ENCODE results near the gene RCOR3. TPM values are rescaled to one million over a fixed set of nuclear protein-coding genes. Genes with fewer than 3 reads are reported as not detected.
A peak's percentile ranks its signal among the peaks of the same experiment; 100 is the strongest.
"Not testable (repeated sequence)": the region's sequence is repeated elsewhere in the genome, so short reads cannot be mapped to it uniquely, and the experiment has no call there.

The RCOR3 gene
- polyA plus RNA-seq (ENCODE audit: insufficient read depth in 1 of 5, insufficient read length in 5 of 5, low replicate concordance in 1 of 5) = 100 to 1,000 TPM in 3 of 5 donors, 10 to 100 TPM in 2; 74.1 to 110 (median 104) TPM
- long read RNA-seq, donor 1, full-length matches to known transcripts = 14 of 30 reads
- long read RNA-seq, donor 1, partial matches to known transcripts = 16 of 30 reads
- long read RNA-seq, donor 1, other reads (novel, unspliced or antisense) = 0 of 30 reads
- long read RNA-seq, donor 2, partial matches to known transcripts = 0 of 1 reads
- long read RNA-seq, donor 2, other reads (novel, unspliced or antisense) = 0 of 1 reads
- long read RNA-seq, donor 3, full-length matches to known transcripts = 11 of 11 reads
- long read RNA-seq, donor 3, partial matches to known transcripts = 0 of 11 reads
- long read RNA-seq, donor 3, other reads (novel, unspliced or antisense) = 0 of 11 reads
- long read RNA-seq, donor 4, partial matches to known transcripts = 8 of 14 reads
- long read RNA-seq, donor 4, other reads (novel, unspliced or antisense) = 0 of 14 reads
- long read RNA-seq, donor 5, full-length matches to known transcripts = 5 of 12 reads
- long read RNA-seq, donor 5, partial matches to known transcripts = 7 of 12 reads
- long read RNA-seq, donor 5, other reads (novel, unspliced or antisense) = 0 of 12 reads
- long read RNA-seq, donor 6, full-length matches to known transcripts = 9 of 24 reads
- long read RNA-seq, donor 6, partial matches to known transcripts = 15 of 24 reads
- long read RNA-seq, donor 6, other reads (novel, unspliced or antisense) = 0 of 24 reads
- long read RNA-seq, donor 7, full-length matches to known transcripts = 9 of 9 reads
- long read RNA-seq, donor 7, partial matches to known transcripts = 0 of 9 reads
- long read RNA-seq, donor 7, other reads (novel, unspliced or antisense) = 0 of 9 reads
- long read RNA-seq, donor 8, partial matches to known transcripts = 0 of 3 reads
- long read RNA-seq, donor 8, other reads (novel, unspliced or antisense) = 0 of 3 reads

DNA sequence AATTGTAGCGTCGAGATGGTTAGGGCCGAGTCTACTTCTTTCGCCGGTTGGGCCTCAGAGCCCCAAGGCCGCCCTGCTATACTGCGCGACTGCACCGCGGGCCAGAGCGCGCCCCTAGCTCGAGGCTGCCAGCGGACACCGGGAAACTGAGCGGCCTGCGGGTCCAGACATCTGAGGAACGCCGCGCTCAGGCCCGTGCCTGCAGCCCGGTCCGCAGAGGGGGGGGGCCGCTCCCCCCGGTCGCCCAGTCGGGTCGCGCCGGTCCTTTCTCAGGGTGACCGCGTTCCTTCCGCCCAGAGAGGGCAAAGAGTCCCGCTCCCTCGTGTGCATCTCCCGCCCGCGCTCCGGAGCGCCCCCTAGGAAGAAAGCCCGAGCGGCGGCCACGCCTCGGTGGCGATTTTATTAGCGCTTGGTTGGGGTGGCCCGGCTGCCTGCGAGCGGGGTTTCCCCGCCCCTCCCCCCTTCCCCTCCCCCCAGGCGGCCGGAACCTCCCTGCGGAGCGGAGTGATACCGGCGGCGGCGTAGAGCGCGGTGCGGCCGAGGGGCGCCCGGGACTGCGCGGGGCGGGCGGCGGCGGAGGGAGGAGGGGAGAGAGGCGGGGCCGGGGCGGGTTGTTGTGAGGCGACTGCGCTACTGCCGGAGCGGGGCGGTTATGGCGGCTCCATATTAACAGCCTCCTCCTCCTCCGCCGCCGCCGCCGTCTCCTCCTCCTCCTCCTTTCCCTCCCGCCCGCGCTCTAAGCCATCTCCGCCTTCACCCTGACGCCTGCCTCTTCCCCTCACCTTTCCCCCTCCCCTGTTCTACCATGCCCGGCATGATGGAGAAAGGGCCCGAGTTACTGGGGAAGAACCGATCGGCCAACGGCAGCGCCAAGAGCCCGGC, at the start of gene RCOR3:
RCOR3 (plus strand) TSS at position 611 of the 882 bp plus-strand sequence; CDS start at position 806, 195 bp downstream.
- peak; percentile 91 to 94 for DNase-seq

DNA sequence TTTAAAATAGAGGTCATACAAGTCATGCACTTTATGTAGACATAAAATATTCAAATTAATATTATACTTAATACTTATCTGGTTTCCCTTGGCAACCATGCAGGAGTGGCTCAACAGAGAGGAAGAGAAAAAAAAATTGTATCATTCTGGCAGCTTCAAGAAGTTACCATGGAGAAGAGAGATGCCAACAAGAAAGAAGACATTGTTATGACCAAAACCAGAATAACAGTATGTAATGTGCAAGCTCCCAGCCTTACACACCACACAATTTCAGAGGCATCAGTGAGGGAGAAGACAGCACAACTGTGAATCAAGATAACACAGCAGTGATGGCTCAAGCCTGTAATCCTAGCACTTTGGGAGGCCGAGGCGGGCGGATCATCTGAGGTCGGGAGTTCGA, 49.1 kb upstream of the RCOR3 start:
- no peak for DNase-seq

DNA sequence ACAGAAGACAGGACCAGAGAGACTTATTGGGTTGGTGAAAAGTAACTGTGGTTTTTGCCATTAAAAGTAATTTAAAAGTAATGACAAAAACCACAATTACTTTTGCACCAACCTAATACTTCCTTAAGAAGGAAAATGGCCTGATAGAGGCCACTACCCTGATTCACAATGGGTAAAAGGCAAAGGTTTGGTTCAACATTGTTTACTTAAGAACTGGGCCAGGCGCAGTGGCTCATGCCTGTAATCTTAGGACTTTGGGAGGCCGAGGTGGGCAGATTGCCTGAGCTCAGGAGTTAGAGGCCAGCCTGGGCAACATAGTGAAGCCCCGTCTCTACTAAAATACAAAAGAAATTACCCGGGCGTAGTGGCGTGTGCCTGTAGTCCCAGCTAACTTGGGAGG, 48.2 kb upstream of the RCOR3 start:
- DNase-seq = no peak

DNA sequence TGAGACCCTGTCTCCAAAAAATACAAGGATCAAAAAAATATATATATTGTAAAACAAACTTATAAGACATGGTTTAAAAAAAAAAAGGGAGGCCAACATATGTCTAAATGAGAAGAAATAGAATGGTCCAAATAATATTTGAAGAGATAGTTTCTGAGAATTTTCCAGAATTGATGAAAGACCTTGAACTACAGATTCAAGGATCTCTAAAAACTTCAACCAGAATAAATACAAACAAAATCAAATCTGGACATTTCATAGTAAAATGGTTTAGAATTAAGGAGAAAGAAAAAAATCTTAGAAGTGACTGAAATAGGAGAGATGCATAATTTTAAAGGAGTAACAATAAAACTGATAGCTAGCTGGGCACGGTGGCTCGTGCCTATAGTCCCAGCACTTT, 45.5 kb upstream of the RCOR3 start:
- no peak for DNase-seq

DNA sequence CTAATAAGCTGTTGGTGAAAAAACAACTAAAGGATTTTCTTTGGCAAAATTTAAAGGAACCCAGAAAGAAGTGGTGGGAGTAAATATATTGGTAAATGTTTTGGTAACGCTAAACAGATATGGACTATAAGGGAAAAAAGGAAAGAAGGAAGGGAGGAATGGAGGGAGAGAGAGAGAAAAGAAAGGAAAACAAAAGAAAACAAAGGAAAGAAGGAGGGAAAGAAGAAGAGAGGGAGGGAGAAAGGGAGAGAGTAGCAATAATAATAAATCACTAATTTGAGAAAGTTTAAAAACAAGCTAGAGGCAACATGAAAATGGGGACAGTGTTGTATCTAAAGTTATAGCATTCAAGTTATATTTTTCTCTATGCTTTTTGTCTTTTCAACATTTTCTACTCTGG, 43.6 kb upstream of the RCOR3 start:
- no peak for DNase-seq

DNA sequence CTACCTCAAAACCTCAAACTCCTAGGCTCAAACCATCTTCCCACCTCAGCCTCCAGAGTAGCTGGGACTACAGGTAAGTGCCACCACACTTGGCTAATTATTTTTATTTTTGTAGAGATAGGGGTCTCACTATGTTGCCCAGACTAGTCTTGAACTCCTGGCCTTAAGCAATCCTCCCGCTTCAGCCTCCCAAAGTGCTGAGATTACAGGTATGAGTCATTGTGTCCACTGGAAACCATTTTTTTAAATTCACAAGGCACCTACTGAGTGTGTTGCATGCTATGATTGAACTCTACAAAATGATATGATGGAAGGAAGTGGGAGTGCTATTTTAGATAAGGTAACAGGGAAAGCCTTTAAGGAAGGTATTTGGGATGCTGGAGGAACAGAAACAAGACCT, 41.8 kb upstream of the RCOR3 start:
- no peak for DNase-seq

DNA sequence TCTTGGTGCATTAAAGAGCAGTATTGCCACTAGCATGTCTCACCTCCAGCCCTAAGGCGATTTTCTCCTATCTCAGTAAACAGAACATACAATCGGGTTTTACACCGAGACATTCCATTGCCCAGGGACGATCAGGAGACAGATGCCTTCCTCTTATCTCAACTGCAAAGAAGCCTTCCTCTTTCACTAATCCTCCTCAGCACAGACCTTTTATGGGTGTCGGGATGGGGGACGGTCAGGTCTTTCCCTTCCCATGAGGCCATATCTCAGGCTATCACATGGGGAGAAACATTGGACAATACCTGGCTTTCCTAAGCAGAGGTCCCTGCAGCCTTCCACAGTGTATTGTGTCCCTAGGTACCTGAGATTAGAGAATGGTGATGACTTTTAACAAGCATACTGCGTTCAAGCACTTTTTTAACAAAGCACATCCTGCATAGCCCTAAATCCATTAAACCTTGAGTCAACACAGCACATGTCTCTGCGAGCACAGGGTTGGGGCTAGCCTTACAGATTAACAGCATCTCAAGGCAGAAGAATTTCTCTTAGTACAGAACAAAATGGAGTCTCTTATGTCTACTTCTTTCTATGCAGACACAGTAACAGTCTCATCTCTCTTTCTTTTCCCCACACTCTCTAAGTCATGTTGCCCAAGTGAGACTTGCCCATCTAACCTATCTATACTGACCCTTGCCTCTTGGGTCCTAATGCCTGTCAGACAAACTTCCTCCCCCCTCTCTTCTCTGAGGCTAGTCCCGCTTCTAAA, 36.5 kb upstream of the RCOR3 start:
- DNase-seq = not testable (repeated sequence)

DNA sequence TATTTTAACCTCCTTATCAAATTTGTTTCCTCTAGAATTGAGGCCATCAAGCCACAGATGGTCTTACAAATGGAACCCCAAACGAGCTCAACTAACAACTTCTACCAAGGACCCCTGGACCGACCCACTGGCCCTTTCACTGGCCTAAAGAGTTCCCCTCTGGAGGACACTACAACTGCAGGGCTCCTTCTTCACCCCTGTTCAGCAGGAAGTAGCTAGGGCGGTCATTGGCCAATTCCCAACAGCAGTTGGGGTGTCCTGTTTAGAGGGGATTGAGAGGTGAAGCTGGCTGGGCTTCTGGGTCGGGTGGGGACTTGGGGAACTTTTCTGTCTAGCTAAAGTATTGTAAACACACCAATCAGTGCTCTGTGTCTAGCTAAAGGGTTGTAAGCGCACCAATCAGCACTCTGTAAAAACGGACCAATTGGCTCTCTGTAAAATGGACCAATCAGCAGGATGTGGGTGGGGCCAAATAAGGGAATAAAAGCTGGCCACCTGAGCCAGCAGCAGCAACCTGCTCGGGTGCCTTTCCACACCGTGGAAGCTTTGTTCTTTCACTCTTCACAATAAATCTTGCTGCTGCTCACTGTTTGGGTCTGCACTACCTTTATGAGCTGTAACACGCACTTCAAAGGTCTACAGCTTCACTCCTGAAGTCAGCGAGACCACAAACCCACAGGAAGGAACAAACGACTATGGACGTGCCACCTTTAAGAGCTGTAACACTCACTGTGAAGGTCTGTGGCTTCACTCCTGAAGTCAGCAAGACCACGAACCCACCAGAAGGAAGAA, 30.4 kb upstream of the RCOR3 start:
- DNase-seq = not testable (repeated sequence)

DNA sequence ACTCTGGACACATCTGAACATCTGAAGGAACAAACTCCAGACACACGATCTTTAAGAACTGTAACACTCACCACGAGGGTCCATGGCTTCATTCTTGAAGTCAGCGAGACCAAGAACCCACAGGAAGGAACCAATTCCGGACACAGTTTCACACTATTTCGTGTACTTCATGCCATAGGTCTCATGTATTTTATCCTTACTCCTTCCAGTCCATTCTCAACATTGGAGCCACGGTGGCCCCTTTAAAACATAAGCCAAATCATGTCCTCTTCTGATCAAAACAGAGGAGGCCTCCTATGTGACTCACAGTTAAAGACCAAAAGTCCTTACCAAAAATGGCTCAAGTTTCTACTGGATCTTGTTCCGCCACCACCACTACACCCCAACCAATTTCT, 29.8 kb upstream of the RCOR3 start:
- DNase-seq = no peak

DNA sequence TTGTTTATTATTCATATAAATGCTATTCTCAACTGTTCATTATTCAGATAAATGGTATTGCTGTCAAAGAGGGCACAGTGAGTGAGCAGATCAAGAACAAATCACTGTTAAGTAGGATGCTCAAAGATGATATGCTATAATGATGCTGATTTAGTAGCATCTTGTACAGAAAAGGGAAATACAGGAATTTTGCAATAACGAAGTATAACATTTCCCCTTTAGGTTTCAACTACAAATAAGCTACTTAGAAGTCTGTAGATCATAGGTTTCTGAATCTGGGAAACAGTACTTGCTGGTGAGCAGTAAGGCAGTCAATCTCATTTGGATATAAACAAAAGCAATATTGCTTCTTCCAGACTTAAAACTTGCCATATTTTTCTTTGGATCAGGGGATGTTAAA, 27.3 kb upstream of the RCOR3 start:
- DNase-seq = no peak

DNA sequence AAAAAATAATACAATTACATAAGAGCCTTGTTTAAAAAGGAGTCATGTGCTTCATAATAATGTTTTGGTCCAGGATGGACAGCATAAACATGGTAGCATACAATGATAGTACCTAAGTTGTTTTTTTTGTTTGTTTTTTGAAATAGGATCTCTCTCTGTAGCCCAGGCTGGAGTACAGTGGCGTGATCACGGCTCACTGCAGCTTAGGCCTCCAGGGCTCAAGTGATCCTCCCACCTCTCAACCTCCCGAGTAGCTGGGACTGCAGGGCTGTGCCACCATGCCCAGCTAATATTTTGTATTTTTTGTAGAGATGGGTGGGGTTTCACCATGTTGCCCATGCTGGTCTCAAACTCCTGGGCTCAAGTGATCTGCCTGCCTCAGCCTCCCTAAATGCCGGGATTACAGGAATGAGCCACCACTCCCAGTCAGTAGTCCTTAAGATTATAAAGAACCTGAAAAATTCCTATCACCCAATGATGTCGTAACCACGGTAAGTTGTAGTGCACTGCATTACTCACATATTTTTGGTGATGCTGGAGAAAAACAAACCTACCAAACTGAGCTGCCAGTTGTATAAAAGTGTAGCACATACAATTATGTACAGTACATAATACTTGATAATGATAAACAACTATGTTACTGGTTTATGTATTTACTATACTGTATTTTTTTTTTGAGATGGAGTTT, 22.4 kb upstream of the RCOR3 start:
- no peak for DNase-seq

DNA sequence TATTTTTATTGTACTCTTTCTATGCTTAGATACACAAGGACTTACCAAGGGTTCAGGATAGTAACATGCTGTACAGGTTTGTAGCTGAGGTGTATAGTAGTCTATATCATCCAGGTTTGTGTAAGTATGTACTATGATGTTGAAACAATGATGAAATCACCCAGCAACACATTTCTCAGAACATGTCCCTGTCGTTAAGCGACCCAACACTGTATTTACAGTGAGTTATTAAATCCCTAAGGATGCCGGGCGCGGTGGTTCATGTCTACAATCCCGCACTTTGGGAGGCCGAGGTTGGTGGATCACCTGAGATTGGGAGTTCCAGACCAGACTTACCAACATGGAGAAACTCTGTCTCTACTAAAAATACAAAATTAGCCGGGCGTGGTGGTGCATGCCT, 21.6 kb upstream of the RCOR3 start:
- no peak for DNase-seq

DNA sequence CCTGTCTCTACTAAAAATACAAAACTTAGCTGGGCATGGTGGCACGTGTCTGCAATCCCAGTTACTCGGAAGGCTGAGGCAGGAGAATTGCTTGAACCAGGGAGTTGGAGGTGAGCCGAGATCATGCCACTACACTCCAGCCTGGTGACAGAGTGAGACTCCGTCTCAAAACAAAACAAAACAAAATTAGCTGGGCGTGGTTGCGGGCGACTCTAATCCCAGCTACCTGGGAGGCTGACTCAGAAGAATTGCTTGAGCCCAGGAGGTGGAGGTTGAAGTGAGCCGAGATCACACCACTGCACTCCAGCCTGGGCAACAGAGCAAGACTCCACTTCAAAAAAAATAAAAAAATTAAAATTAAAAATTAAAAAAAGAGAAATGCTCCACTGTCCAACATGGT, 18.6 kb upstream of the RCOR3 start:
- DNase-seq = not testable (repeated sequence)

DNA sequence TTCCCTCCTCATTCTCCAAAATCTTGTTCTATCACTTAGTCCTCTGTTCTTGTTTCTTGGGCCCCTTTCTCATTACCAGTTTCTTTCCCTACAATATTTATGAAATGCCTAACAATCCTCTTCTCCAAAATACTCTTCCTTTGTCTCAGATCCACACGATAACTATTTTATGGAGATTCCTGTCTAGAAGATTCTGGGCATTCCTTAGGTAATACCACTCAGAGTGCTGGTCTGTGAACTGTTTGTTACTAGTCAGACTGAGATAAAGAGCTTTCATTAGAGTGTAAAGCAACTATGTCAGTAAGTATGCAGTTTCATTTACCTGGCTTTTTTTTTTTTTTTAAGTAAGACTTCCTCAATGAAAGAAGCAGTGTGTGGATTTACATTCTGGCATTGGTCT, 18.1 kb upstream of the RCOR3 start:
- no peak for DNase-seq

DNA sequence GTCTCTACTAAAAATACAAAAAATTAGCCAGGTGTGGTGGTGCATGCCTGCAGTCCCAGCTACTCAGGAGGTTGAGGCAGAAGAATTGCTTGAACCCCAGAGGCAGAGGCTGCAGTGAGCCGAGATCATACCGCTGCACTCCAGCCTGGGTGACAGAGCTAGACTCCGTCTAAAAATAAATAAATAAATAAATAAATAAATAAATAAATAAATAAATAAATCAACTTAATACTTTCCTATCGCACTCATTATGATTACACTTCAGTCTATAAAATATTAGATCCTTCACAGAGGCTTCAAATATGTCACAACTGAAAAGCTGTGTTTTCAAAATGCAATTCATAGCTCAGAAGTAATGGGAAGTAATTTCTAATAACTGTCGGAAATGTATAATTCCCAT, 15.5 kb upstream of the RCOR3 start:
- DNase-seq = not testable (repeated sequence)

DNA sequence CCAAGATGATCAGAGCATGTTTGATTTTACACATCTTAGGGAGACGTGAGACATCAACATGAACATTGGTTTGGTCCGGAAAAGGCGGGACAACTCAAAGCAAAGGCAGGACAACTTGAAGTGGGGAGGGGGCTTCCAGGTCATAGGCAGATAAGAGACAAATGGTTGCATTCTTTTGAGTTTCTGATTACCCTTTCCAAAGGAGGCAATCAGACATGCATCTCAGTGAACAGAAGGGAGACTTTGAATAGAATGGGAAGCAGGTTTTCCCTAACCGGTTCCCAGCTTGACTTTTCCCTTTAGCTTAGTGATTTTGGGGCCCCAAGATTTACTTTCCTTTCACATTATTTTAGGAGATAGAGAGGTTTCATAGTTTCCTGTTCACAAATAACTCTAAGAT, 12.6 kb upstream of the RCOR3 start:
- DNase-seq = not testable (repeated sequence)

DNA sequence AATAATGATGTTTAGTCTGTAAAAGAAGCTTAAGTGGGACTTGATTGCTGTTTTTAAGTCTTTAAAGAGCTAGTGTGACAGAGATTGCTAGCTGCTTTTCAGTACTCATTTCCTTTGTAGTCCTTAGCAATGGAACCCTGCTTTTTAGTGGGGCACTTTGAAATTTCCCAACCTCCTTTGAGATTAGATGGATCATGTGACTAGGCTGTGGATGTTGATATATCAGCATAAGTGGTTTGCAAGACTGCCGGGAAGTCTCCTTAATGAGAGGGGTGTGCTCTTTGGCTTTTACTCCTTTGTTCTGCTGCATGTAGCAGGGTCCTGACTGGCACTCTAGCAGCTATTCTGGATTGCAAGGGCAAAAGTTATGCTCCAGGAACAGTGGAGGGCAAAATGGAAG, 11.2 kb upstream of the RCOR3 start:
- DNase-seq = peak in 1 of 2 donors; percentile 46

DNA sequence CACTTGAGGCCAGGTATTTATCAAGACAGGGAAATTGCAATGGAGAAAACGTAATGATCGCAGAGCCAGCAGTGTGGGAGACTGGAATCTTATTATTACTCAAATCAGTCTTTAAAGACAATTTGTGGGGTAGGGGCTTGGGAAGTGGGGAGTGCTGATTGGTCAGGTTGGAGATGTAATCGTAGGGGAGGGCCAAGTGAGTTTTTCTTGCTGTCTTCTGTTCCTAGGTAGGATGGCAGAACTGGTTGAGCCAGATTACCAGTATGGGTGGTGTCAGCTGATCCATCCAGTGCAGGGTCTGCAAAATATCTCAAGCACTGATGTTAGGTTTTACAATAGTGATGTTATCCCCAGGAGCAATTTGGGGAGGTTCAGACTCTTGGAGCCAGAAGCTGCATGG, 9.6 kb upstream of the RCOR3 start:
- DNase-seq = not testable (repeated sequence)

DNA sequence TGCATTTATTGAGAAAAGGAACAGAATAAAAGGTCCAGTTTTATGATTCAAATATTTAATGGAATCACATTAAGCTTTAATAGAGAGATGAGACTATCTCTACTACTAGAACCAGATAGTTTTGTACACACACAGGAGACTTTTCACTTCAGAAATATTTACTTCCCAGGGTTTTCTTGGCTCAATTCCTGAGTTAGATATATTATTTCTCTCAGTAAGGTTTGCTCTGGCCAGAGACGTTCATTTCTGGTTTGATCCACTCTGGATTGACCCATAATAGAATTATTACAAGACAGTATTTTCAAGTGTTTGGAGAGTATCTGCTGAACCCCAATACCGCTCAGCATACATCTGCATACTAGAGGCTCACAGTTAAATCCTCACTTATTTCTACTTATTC, 1.3 kb upstream of the RCOR3 start:
- DNase-seq = no peak

Data from right lung (tissue), 10 donors.